Lung (tissue), 12 donors: ENCODE results near the gene CAMK2G. TPM values are rescaled to one million over a fixed set of nuclear protein-coding genes. Genes with fewer than 3 reads are reported as not detected.

ENCODE experiments used
- ATAC-seq: fragments of 200-7000 bp; cut with Tn5 transposase; one replicate; pipeline ENCODE4 v1.9.1; 2020; ENCODE audit warnings: moderate number of reproducible peaks; ENCODE audit not compliant: insufficient read depth, low FRiP score
- DNase-seq, 3 donors: peaks; one replicate each; pipeline ENCODE4 v3.0.0-alpha.2; 2013 to 2017
- H3K27ac ChIP-seq, 2 donors: one replicate each; pipeline ENCODE4 v1.5.1; 2013; ENCODE audit warnings: mild to moderate bottlenecking in 2 of 2, moderate library complexity in 2 of 2, control low read depth in 1 of 2, inconsistent platforms in 1 of 2, low read depth in 1 of 2, low read length in 1 of 2
- H3K27me3 ChIP-seq, 3 donors: one replicate each; pipeline ENCODE4 v1.5.1; 2013; ENCODE audit warnings: low read length in 2 of 3; ENCODE audit not compliant: control insufficient read depth in 3 of 3, insufficient read depth in 3 of 3
- H3K36me3 ChIP-seq, 4 donors: one replicate each; pipeline ENCODE4 v1.5.1; 2013; ENCODE audit warnings: low read length in 4 of 4, mild to moderate bottlenecking in 1 of 4, moderate library complexity in 1 of 4; ENCODE audit not compliant: control insufficient read depth in 4 of 4, insufficient read depth in 4 of 4
- H3K4me1 ChIP-seq, 5 donors: one replicate each; pipeline ENCODE4 v1.5.1; 2013; ENCODE audit warnings: low read length in 5 of 5, mild to moderate bottlenecking in 2 of 5, moderate library complexity in 1 of 5; ENCODE audit not compliant: control insufficient read depth in 5 of 5, insufficient read depth in 5 of 5
- H3K4me3 ChIP-seq: one replicate; pipeline ENCODE4 v1.5.1; 2013; ENCODE audit warnings: mild to moderate bottlenecking, control low read depth, moderate library complexity
- H3K9ac ChIP-seq, 2 donors: one replicate each; pipeline ENCODE4 v1.5.1; 2013; ENCODE audit warnings: low read length in 2 of 2, control low read depth in 1 of 2; ENCODE audit not compliant: insufficient read depth in 1 of 2
- H3K9me3 ChIP-seq, 4 donors: one replicate each; pipeline ENCODE4 v1.5.1; 2013; ENCODE audit warnings: low read length in 3 of 4, mild to moderate bottlenecking in 1 of 4, moderate library complexity in 1 of 4; ENCODE audit not compliant: control insufficient read depth in 4 of 4, insufficient read depth in 3 of 4
- CTCF ChIP-seq: IDR thresholded peaks from 2 replicates; pipeline ENCODE4 v1.5.1; 2012; ENCODE audit warnings: mild to moderate bottlenecking; ENCODE audit errors: control extremely low read depth, extremely low read depth
- WGBS, 2 donors: extraction: QIAGEN DNeasy Blood & Tissue Kit; methylation state at CpG; one replicate each; pipeline ENCODE4 v1.1.7; 2013; 5-methylcytosine and 5-hydroxymethylcytosine counted together
- polyA plus RNA-seq, 2 donors: library from polyadenylated mRNA; stranded (reverse); fragments of 200-250 nt; gene quantifications; one replicate each; pipeline ENCODE4 v1.2.1, GENCODE V29; 2013
- total RNA-seq, 2 donors: library from RNA; depleted of rRNA in 1 of 2; stranded (reverse); fragments of >200 nt in 1 of 2; gene quantifications; one replicate each; pipeline ENCODE4 v1.2.1, GENCODE V29; 2014 to 2021
- donor health status: control.
- donor health status: control.
- donor health status: Bipolar disorder and iron deficiency.
- donor health status: healthy.
- donor health status: DM: yes; HTN: yes; CAD: no.

The CAMK2G gene
- total and polyA plus RNA-seq, 4 donors, result 15.8 to 41.1 (median 29.0) TPM

- H3K9me3 ChIP-seq, result peaks cover 0 to 2% (median 0%) of the 10 kb centered on the region in 4 donors
- 78 to 85% methylated on average over 11 of the region's 11 CpGs for WGBS, 2 donors
- H3K27ac ChIP-seq, result peak overlapping the region in 1 of 2 donors; percentile 32
- H3K4me3 ChIP-seq, result no peak overlapping the region
- H3K4me1 ChIP-seq, result peaks cover 0 to 33% (median 5%) of the 10 kb centered on the region in 5 donors
- DNase-seq (no peak), ATAC-seq (no peak)
- H3K36me3 ChIP-seq, result peaks cover 0 to 23% (median 5%) of the 10 kb centered on the region in 4 donors
- no peaks in the 10 kb centered on the region for H3K27me3 ChIP-seq
- H3K9ac ChIP-seq, result no peak overlapping the region
- no peak for TF ChIP-seq CTCF
Measured at GRCh38 chr10:73867871-73868631, 6.3 kb downstream of the CAMK2G start.

GRCh38 chr10:73867126-73867807 is 7.1 kb downstream of the CAMK2G start:
- ATAC-seq (no peak), DNase-seq (peak; percentile 15 to 42 (median 20))
- peak overlapping the region in 1 of 2 donors; percentile 3 for H3K9ac ChIP-seq
- 50 to 61% methylated on average over 10 of the region's 10 CpGs for WGBS, 2 donors
- peaks cover 0 to 23% (median 5%) of the 10 kb centered on the region in 4 donors for H3K36me3 ChIP-seq
- peaks cover 0 to 2% (median 0%) of the 10 kb centered on the region in 4 donors for H3K9me3 ChIP-seq
- no peak overlapping the region for H3K4me3 ChIP-seq
- no peak for TF ChIP-seq CTCF
- peak overlapping the region in 1 of 2 donors; percentile 87 for H3K27ac ChIP-seq
- peaks cover 0 to 31% (median 5%) of the 10 kb centered on the region in 5 donors for H3K4me1 ChIP-seq
- no peaks in the 10 kb centered on the region for H3K27me3 ChIP-seq

- peaks cover 0 to 30% (median 5%) of the 10 kb centered on the region in 5 donors for H3K4me1 ChIP-seq
- no peak for TF ChIP-seq CTCF
- no peak overlapping the region for H3K4me3 ChIP-seq
- H3K27ac ChIP-seq, result peak overlapping the region in 1 of 2 donors; percentile 87
- H3K36me3 ChIP-seq, result peaks cover 0 to 23% (median 5%) of the 10 kb centered on the region in 4 donors
- DNase-seq (no peak), ATAC-seq (no peak)
- no peak overlapping the region for H3K9ac ChIP-seq
- 63 to 82% methylated on average over 7 of the region's 7 CpGs for WGBS, 2 donors
- H3K9me3 ChIP-seq, result peaks cover 0 to 2% (median 0%) of the 10 kb centered on the region in 4 donors
- H3K27me3 ChIP-seq, result no peaks in the 10 kb centered on the region
Measured at GRCh38 chr10:73866621-73867020, 7.7 kb downstream of the CAMK2G start.
